ENCODE data around the gene ERP29.
"Not testable (repeated sequence)": the region's sequence is repeated elsewhere in the genome, so short reads cannot be mapped to it uniquely, and the experiment has no call there.

The ERP29 gene

DNA sequence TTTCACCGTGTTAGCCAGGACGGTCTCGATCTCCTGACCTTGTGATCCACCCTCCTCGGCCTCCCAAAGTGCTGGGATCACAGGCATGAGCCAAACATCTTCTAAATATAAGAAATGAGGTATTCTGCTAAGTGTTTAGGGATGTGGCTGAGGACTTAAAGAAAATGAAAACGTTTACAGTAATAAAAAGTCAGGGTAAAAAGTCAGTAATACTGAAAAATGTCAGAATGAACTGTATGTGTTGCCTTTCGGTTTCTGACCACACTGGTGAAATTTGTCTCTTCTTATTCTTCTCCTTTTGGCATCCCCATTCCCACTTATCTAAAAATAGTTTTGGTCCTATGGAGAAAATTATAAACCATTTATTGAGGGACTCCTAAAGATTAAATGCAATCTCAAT is 20.8 kb upstream of the ERP29 start:
- Histone ChIP-seq H3K4me3 (ENCODE audit: low read depth, low read length) (no peak overlapping the region), H3K36me3 (ENCODE audit: control insufficient read depth, insufficient read depth, low read length) (no peaks in the 10 kb centered on the region), H3K9me3 (ENCODE audit: control insufficient read depth, insufficient read depth, low read length) (no peaks in the 10 kb centered on the region), H3K4me1 (ENCODE audit: control insufficient read depth, insufficient read depth, low read length) (no peaks in the 10 kb centered on the region), H3K27me3 (ENCODE audit: control insufficient read depth, insufficient read depth, low read length) (no peaks in the 10 kb centered on the region), H3K9ac (ENCODE audit: low read depth, low read length) (no peak overlapping the region)

DNA sequence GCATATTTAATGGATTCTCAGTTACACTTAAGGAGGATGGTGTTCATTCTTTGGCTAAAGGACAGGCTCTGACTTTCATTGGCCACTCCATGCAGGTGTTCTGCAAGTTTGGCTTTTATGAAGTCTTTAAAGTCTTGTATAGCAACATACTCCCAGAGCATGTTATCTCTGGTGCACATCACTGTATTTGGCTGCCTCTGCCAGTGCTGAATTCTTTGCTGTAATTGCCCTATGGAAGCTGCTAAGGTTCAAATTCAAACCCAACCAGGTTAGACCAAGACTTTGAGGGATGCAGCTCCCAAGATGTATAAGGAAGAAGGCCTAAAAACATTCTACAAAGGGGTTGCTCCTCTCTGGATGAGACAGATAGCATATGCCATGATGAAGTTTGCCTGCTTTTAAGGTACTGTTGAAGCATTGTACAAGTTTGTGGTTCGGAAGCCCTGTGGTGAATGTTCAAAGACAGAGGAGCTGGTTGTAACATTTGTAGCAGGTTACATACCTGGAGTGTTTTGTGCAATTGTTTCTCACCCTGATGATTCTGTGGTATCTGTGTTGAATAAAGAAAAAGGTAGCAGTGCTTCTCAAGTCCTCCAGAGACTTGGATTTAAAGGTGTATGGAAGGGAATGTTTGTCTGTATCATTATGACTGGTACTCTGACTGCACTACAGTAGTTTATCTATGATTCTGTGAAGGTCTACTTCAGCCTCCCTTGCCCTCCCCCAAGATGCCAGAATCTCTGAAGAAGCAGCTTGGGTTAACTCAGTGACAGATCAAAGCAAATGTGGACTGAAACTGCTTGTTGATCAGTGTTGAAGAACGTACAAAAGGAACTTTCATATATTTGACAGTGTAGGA is 19.7 kb upstream of the ERP29 start:
- Histone ChIP-seq H3K9ac (ENCODE audit: low read depth, low read length) (no peak overlapping the region), H3K27me3 (ENCODE audit: control insufficient read depth, insufficient read depth, low read length) (no peaks in the 10 kb centered on the region), H3K9me3 (ENCODE audit: control insufficient read depth, insufficient read depth, low read length) (no peaks in the 10 kb centered on the region), H3K36me3 (ENCODE audit: control insufficient read depth, insufficient read depth, low read length) (no peaks in the 10 kb centered on the region), H3K4me1 (ENCODE audit: control insufficient read depth, insufficient read depth, low read length) (no peaks in the 10 kb centered on the region), H3K4me3 (ENCODE audit: low read depth, low read length) (no peak overlapping the region)

DNA sequence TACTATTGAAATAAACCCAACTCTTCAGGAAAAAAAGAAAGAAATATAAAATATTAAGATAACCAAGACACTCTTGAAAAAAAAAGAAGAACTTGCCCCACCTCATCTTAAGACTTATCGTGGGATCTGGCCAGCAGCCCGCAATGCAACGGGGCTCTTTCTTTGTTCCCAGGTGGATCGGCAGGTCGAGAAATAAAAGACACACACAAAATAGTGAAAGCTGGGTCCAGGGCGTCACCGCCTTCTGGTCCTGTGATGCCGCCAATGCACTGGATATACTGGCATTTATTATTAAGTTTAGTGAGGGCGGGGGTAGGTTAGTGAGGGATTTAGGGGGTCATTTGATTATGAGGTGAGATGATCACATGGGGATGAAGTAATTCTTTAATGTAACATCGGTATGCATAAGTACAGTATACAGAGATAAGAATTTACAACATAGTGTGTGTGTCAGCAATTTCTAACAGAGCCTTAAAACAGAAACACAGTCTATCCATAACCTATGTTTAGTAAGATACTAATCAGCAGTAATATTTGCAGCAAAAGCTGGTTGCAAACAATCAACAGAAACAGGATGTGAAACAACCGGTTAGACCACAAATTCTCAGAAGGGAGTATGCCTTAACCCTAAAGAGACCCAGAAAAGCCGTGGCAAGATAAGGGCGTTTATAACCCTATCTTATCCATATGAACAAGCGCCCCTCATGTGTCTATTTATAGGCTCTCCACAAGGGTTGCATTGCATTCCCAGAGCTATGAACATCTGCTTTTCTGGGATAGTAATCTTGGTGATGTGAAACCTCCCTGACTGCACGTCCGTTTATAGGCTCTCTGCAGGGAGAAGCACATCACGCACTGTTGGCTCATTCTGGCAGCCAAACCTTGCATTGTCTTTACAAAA is 18.8 kb upstream of the ERP29 start:
- not testable (repeated sequence) for H3K4me3 ChIP-seq (ENCODE audit: low read depth, low read length); H3K9ac ChIP-seq (ENCODE audit: low read depth, low read length)

DNA sequence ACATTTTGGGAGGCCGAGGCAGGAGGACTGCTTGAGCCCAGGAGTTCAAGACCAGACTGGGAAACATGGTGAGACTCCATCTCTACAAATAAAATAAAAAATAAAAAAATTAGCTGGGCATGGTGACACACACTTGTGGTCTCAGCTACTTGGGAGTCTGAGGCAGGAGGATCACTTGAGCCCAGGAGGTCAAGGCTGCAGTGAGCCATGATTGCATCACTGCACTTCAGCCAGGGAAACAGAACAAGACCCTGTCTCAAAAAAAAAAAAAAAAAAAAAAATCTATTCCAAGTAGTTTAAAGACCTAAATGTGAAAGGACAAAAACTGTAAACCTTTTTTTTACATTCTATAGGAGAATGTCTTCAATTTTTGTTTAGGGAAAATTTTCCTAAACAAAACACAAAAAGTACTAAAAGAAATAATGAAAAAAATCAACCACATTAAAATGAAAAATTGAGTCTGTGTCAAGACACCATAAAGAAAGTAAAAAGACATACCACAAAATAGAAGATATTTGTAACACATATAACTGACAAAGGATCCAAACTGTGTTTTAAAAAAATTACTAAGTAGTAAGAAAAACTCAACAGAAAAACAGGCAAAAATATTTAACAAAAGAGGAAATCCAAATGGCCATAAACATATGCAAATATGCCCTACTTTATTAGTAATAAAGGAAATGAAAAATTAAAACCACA is 17.3 kb upstream of the ERP29 start:
- no peak overlapping the region for H3K9ac ChIP-seq (ENCODE audit: low read depth, low read length)

More for the DNA sequence above, 18.8 kb upstream of the ERP29 start:
- not testable (repeated sequence) for H3K4me1 ChIP-seq (ENCODE audit: control insufficient read depth, insufficient read depth, low read length); H3K36me3 ChIP-seq (ENCODE audit: control insufficient read depth, insufficient read depth, low read length); H3K27me3 ChIP-seq (ENCODE audit: control insufficient read depth, insufficient read depth, low read length); H3K9me3 ChIP-seq (ENCODE audit: control insufficient read depth, insufficient read depth, low read length)

DNA sequence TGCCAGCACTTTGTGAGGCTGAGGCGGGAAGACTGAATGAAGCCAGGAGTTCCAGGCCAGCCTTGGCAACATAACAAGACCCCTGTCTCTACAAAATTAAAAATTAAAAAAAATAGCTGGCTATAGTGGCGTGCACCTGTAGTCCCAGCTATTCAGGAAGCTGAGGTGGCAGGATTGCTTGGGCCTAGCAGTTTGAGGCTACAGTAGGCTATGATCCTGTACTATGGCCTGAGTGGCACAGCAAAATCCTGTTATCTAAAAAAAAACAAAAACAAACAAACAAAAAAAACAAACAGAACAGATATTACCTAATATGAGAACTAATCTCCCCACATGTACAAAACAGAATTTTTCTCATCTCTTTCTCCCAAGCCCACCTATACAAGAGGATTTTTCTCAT is 15.9 kb upstream of the ERP29 start:
- H3K9ac ChIP-seq (ENCODE audit: low read depth, low read length), result no peak overlapping the region
- no peaks in the 10 kb centered on the region for H3K9me3 ChIP-seq (ENCODE audit: control insufficient read depth, insufficient read depth, low read length)
- no peaks in the 10 kb centered on the region for H3K27me3 ChIP-seq (ENCODE audit: control insufficient read depth, insufficient read depth, low read length)
- no peak overlapping the region for H3K4me3 ChIP-seq (ENCODE audit: low read depth, low read length)
- no peaks in the 10 kb centered on the region for H3K4me1 ChIP-seq (ENCODE audit: control insufficient read depth, insufficient read depth, low read length)
- no peaks in the 10 kb centered on the region for H3K36me3 ChIP-seq (ENCODE audit: control insufficient read depth, insufficient read depth, low read length)

More for the DNA sequence above, 17.3 kb upstream of the ERP29 start:
- no peaks in the 10 kb centered on the region for H3K4me1 ChIP-seq (ENCODE audit: control insufficient read depth, insufficient read depth, low read length)
- H3K9me3 ChIP-seq (ENCODE audit: control insufficient read depth, insufficient read depth, low read length), result no peaks in the 10 kb centered on the region
- no peaks in the 10 kb centered on the region for H3K36me3 ChIP-seq (ENCODE audit: control insufficient read depth, insufficient read depth, low read length)
- H3K27me3 ChIP-seq (ENCODE audit: control insufficient read depth, insufficient read depth, low read length), result no peaks in the 10 kb centered on the region
- no peak overlapping the region for H3K4me3 ChIP-seq (ENCODE audit: low read depth, low read length)

DNA sequence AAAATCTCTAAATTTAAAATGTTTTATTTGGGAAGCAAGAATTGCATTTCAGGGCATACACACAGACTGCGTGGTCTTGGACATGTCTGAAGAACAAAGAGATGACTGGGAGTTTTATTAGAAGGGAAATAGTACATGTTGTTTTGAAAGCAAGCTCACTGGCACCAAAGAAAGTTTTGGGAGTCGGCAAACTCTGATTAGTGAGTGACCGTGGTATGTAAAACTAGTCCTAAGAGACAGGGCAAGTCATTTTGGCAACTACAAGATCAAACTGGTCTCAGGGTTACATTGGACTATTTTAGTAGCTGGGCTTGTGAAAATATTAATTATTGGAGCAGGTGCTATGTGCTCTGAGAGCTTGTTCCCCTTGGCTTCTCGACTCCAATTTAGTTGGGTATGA is 15.2 kb upstream of the ERP29 start:
- H3K4me1 ChIP-seq (ENCODE audit: control insufficient read depth, insufficient read depth, low read length), result no peaks in the 10 kb centered on the region
- H3K9ac ChIP-seq (ENCODE audit: low read depth, low read length), result no peak overlapping the region

DNA sequence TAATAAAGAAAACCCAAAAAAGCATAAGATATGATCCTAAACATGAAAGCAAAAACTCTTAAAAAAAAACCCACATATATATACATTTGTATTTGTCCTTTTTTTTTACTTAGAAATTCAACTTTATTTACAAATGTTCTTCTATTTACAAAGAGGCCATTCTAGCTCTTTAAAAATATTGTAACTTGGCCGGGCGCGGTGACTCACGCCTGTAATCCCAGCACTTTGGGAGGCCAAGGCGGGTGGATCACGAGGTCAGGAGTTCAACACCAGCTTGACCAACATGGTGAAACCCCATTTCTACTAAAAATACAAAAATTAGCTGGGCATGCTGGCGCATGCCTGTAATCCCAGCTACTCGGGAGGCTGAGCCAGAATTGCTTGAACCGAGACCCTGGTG is 14.1 kb upstream of the ERP29 start:
- H3K4me1 ChIP-seq (ENCODE audit: control insufficient read depth, insufficient read depth, low read length); H3K27me3 ChIP-seq (ENCODE audit: control insufficient read depth, insufficient read depth, low read length); H3K36me3 ChIP-seq (ENCODE audit: control insufficient read depth, insufficient read depth, low read length); H3K9me3 ChIP-seq (ENCODE audit: control insufficient read depth, insufficient read depth, low read length); H3K4me3 ChIP-seq (ENCODE audit: low read depth, low read length); H3K9ac ChIP-seq (ENCODE audit: low read depth, low read length): not testable (repeated sequence)

More for the DNA sequence above, 15.2 kb upstream of the ERP29 start:
- no peaks in the 10 kb centered on the region for H3K9me3 ChIP-seq (ENCODE audit: control insufficient read depth, insufficient read depth, low read length)
- no peaks in the 10 kb centered on the region for H3K27me3 ChIP-seq (ENCODE audit: control insufficient read depth, insufficient read depth, low read length)
- H3K4me3 ChIP-seq (ENCODE audit: low read depth, low read length), result no peak overlapping the region
- H3K36me3 ChIP-seq (ENCODE audit: control insufficient read depth, insufficient read depth, low read length), result no peaks in the 10 kb centered on the region

DNA sequence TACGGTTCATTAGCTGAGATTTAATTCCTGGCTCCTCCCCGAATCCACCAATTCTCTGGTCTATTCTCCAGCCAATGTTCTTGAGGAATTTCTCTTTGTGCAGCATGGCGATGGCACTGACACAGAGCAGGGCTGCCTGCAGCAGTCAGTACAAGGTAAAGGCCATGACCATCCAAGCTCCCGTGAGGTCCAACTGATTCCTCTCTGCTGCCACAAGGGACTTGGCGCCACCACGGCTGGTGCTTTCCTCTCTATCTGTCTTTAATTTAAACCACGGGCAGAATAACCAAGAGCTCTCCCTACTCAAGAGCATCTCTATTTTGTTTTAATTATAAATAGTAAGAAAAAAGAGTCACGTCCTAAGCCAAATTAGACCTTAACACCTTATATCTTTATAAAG is 12.4 kb upstream of the ERP29 start:
- Histone ChIP-seq H3K4me1 (ENCODE audit: control insufficient read depth, insufficient read depth, low read length) (peaks cover 3% of the 10 kb centered on the region), H3K36me3 (ENCODE audit: control insufficient read depth, insufficient read depth, low read length) (no peaks in the 10 kb centered on the region), H3K27me3 (ENCODE audit: control insufficient read depth, insufficient read depth, low read length) (no peaks in the 10 kb centered on the region), H3K9me3 (ENCODE audit: control insufficient read depth, insufficient read depth, low read length) (no peaks in the 10 kb centered on the region), H3K4me3 (ENCODE audit: low read depth, low read length) (no peak overlapping the region), H3K9ac (ENCODE audit: low read depth, low read length) (no peak overlapping the region)

DNA sequence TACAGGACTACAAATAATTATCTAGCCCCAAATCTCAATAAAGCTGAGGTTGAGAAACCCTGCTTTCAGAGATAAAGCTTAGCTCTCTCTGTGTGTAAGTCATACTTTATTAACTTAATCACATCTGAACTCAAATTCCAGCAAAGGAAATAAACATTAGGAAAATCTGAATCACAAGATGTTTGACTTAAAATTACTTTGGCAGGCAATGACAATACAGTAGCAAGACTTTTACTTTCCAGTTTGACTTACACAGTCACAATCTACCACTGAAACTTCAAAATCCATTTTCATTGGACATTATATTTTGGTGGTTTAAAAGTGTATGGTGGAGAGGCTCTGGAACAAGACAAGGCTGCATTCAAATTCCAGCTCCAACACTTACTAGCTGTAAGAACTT is 11.7 kb upstream of the ERP29 start:
- no peak overlapping the region for H3K4me3 ChIP-seq (ENCODE audit: low read depth, low read length)

DNA sequence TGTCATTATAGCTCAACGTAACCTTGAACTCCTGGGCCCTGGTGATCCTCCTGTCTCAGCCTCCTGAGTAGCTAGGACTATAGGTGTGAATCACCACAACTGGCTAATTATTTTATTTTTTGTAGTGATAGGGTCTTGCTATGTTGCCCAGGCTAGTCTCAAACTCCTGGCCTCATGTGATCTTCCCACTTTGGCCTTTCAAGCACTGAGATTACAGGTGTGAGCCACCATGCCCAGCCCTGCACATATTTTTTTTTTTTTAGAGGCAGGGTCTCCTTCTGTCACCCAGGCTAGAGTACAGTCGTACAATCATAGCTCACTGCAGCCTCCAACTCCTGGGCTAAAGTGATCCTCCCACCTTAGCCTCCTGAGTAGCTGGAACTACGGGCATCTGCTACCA is 9.2 kb upstream of the ERP29 start:
- H3K4me1 ChIP-seq (ENCODE audit: control insufficient read depth, insufficient read depth, low read length), result peaks cover 4% of the 10 kb centered on the region
- H3K4me3 ChIP-seq (ENCODE audit: low read depth, low read length), result no peak overlapping the region
- no peak overlapping the region for H3K9ac ChIP-seq (ENCODE audit: low read depth, low read length)
- no peaks in the 10 kb centered on the region for H3K9me3 ChIP-seq (ENCODE audit: control insufficient read depth, insufficient read depth, low read length)
- no peaks in the 10 kb centered on the region for H3K27me3 ChIP-seq (ENCODE audit: control insufficient read depth, insufficient read depth, low read length)
- H3K36me3 ChIP-seq (ENCODE audit: control insufficient read depth, insufficient read depth, low read length), result no peaks in the 10 kb centered on the region

More for the DNA sequence above, 11.7 kb upstream of the ERP29 start:
- H3K36me3 ChIP-seq (ENCODE audit: control insufficient read depth, insufficient read depth, low read length), result no peaks in the 10 kb centered on the region
- peaks cover 4% of the 10 kb centered on the region for H3K4me1 ChIP-seq (ENCODE audit: control insufficient read depth, insufficient read depth, low read length)
- no peak overlapping the region for H3K9ac ChIP-seq (ENCODE audit: low read depth, low read length)
- no peaks in the 10 kb centered on the region for H3K9me3 ChIP-seq (ENCODE audit: control insufficient read depth, insufficient read depth, low read length)
- no peaks in the 10 kb centered on the region for H3K27me3 ChIP-seq (ENCODE audit: control insufficient read depth, insufficient read depth, low read length)

DNA sequence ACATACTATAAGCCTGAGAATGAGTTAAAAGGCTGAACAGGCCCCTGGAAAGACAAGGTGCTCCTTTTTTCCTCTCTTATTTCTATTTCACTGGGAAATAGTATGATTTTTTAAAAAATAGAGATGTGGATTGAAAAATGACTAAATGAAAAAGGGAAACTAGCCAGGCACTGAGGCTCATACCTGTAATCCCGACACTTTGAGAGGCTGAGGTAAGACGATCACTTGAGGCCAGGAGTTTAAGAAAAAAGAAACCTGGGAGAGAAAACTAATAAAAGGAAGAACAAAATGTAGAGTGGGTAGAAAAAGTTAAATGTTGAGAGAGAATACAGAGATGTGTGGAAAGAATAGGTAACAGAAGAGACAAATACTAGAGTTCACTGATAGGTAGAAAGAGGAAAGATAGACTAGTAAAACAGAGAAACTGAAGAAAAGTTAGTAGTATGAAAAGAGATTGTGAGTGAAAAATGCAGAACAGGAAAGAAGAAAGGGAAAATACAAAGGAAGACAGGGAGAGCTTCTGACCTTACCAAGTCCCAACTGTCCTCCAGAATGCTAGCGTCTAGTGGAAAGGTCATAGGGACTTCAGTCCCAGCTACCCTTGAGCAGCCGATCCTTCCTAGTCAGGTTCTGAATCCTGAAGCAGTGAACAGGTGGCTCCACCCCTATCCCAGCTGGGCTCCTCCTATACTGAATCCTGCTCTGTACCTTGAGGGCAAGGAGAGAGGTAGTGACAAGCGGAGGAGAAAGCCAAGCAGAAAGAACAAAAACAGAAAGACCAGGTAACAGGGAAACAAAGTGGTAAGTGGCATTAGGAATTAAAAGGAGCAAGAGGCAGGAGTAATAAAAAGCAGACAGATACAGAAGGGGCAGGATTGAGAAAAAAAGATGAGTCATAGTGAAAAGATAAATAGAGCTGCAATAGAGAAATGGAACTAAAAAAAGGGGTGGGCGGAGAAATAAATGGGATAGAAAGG is 7.5 kb upstream of the ERP29 start:
- no peaks in the 10 kb centered on the region for H3K9me3 ChIP-seq (ENCODE audit: control insufficient read depth, insufficient read depth, low read length)
- no peaks in the 10 kb centered on the region for H3K27me3 ChIP-seq (ENCODE audit: control insufficient read depth, insufficient read depth, low read length)
- H3K9ac ChIP-seq (ENCODE audit: low read depth, low read length), result no peak overlapping the region
- H3K4me1 ChIP-seq (ENCODE audit: control insufficient read depth, insufficient read depth, low read length), result peaks cover 4% of the 10 kb centered on the region
- H3K4me3 ChIP-seq (ENCODE audit: low read depth, low read length), result no peak overlapping the region
- no peaks in the 10 kb centered on the region for H3K36me3 ChIP-seq (ENCODE audit: control insufficient read depth, insufficient read depth, low read length)
